ENCODE measurements around the gene ATAD2B. TPM values are rescaled to one million over a fixed set of nuclear protein-coding genes. Genes with fewer than 3 reads are reported as not detected.
"Not testable (repeated sequence)": the region's sequence is repeated elsewhere in the genome, so short reads cannot be mapped to it uniquely, and the experiment has no call there.

The ATAD2B gene
- total RNA-seq, 1 donor from 2014 or later, result 49.9 TPM

GRCh38 chr2:23788100-23788499 is 138.8 kb downstream of the ATAD2B start:
- DNase-seq, result no peak

GRCh38 chr2:23784971-23785370 is 142.0 kb downstream of the ATAD2B start:
- no peak for DNase-seq

DNA sequence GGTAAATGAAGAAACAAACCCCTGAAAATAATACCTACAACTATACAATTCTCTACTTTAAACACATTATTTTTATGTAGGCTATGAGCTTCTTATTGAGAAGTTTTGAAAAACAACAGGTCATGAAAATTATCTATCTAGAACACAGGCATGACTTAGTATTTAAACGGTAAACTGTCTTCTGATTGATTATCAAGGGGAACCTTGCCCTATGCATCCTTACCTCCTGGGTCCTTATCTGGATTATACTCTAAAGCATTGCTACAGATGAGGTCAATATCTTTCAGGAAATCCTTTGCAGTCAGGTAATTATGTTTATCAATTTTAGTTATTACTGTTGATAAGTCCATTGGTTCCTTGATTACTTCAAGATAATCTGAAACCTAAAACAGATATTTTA is 144.3 kb downstream of the ATAD2B start:
- DNase-seq, result no peak

- no peak for DNase-seq
Measured at GRCh38 chr2:23782126-23782525, 144.8 kb downstream of the ATAD2B start.

DNA sequence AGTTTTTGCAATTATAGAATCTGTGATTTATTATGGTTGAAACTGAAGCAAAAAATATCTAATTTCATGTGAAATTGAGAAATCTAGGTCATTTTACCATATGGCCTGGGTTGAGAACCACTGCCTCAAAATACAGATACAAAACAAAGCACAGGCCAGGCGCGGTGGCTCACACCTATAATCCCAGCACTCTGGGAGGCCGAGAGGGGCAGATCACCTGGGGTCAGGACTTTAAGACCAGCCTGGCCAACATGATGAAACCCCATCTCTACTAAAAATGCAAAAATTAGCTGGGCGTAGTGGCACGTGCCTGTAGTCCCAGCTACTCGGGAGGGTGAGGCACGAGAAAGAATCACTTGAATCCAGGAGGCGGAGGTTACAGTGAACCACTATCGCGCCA is 146.5 kb downstream of the ATAD2B start:
- DNase-seq, result not testable (repeated sequence)

DNA sequence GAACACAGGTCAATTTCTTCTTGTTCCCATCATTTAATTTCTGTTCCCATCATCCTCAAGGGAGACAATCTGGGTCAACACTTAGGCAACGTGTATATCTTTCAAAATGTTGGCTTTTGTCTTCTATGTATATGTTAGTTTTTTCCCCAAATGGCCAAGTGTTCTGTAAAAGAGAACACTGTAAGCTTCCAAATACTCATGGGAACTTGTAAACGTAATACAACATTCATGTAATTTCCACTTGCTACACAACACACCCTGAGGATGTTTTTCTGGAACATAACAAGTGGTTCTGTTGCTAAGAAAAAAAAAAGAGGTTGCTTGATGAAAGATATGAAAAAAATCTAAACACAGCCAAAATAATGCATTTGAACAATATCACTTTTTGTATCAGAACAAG is 149.1 kb downstream of the ATAD2B start:
- DNase-seq, result peak; percentile 30

DNA sequence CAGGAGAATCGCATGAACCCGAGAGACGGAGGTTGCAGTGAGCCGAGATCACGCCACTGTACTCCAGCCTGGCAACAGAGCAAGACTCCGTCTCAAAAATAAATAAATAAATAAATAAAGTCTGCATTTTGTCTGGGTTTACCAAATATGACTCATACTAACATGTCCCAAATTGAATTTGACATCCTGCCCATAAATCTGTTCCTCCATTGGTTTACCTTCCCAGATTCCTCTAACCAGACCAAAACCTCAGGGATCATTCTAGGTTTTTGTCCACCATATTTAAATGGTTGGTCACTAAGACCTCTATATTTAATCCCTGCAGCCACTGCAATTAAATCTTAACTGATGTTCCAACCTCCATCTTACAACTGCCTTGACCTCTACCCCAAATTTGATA is 150.9 kb downstream of the ATAD2B start:
- no peak for DNase-seq

GRCh38 chr2:23772684-23773083 is 154.2 kb downstream of the ATAD2B start:
- no peak for DNase-seq

GRCh38 chr2:23772056-23772455 is 154.9 kb downstream of the ATAD2B start:
- no peak for DNase-seq

DNA sequence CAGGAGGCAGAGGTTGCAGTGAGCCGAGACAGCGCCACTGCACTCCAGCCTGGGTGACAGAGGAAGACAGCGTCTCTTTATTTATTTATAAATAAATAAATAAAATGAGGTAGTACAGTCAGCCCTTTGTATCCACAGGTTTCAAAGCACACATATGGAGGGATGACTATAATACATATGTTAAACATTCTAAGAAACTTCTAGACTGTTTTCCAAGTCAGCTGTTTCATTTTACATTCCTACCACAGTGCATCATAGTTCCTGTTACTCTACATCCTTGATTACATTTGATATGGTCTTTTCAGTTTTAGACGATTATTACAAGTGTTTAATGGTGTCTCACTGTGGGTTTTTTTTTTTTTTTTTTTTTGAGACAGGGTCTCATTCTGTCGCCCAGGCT is 157.6 kb downstream of the ATAD2B start:
- no peak for DNase-seq

GRCh38 chr2:23767876-23768621 is 158.9 kb downstream of the ATAD2B start:
- DNase-seq, result no peak

DNA sequence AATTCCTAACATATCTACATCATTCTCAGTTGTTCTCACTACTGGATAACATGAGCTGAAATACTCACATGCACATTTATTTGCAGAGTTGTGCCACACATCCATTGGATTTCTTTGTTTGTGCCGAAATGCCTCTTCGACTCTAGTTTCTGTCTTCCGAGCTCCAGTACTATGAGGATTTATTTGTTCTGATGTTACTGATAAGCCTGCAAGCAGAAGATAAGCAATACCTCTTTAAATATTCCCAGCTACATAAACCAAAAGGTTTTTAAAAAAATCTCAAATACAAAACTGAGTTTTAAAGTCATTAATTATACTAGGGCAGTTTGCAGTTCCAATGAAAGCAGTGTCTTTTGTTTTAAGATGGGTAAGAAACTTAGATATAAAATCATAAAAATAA is 164.8 kb downstream of the ATAD2B start:
- DNase-seq, result no peak

DNA sequence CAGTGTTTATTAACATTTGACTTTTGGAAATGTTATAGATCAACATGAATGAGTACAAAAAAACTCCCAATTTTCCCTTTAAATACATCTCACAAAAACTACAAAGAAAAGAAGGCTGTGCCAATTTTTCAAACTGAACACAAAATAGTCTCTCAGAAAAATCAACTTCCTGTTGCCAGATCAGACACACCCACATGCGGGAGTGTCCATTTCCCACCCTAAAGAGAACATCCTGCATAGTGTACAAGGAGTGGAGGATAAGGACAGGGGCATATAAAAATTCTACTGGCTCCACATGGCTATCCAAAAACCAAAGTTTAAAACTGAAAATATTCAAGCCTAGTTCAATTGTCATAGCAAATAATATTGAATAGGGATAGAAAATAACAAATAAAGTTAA is 165.3 kb downstream of the ATAD2B start:
- DNase-seq, result no peak

DNA sequence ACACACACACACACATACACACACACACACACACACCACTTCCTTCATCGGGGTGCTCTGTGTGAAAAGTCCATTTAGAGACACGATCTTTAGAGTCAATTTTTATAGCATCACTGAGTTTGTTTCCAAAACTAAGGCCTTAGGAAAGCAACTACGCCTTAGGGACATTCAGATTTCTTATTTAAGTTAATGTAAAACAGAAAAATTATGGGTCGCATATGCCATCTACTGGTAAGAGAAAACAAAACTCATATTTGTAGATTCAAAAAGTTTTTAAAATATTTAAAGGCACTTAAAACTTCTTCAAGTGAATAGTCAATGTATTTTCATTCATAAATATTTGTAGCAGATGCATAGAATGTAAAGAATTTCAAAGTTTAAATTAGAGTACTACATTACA is 166.2 kb downstream of the ATAD2B start:
- peak; percentile 78 for DNase-seq

DNA sequence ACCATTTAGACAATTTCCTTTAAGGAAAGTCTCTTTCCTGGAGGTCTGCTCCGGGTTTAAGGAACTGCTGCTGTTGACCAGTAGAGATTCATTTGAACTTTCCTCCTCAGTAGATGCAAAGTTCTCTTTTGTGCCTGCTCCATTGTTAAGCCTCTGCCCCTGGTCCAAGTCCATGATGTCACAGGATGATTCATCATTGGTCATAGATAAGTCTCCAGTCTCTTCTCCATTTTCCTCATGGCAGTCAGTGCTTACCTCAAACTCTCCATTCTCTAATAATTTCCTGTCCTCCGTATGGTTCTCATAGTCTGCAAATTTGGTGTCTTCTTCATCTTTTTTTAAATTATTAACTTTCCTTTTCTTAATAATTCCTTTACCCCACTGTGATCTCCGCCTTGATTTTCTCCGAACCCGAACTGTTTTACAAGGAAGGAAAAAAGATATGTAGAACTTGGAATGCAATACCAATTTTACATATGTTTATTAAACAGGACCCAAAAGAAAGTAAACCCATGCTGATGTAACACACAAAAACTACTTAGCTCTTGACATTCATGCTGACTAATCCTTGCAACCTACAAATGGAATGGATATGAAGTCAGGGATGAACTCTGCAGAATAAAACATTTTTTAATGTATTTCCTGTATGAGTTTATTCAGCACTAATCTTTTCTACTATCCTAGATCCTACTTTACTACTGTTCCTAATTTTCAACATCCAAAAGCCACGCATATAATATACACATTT is 169.1 kb downstream of the ATAD2B start:
- no peak for DNase-seq

DNA sequence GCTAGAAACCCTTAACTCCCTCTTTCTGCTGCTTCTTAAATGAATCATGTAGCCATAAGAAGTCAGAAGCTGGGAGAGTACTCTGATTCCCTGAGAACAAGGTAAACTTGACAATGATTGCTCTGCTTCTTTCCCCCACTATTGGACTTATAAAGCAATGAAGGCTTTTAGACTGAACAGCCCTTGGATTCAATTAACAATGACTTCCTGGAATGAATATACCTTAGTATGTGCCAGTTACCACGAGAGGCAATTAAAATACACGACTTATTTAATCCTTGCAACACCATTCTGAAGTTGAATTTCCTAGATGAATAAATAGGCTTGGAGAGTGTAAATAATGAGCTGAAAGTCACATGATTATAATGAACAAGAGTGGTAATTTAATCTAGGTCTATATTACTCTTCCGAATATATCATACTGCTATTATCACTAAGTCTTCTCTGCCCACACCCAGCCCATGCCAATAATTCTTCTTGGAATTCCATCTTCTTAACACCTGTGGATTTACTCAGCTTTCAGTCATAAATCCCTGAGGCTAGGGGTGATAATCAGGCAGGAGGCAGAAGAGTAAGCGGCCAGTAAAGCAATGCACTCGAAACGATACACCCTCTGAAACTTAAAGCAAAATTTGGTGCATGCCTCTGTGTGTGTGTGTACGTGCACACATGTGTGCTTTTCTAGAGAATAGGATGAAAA is 170.2 kb downstream of the ATAD2B start:
- no peak for DNase-seq

- DNase-seq, result no peak
Measured at GRCh38 chr2:23754970-23755369, 172.0 kb downstream of the ATAD2B start.

DNA sequence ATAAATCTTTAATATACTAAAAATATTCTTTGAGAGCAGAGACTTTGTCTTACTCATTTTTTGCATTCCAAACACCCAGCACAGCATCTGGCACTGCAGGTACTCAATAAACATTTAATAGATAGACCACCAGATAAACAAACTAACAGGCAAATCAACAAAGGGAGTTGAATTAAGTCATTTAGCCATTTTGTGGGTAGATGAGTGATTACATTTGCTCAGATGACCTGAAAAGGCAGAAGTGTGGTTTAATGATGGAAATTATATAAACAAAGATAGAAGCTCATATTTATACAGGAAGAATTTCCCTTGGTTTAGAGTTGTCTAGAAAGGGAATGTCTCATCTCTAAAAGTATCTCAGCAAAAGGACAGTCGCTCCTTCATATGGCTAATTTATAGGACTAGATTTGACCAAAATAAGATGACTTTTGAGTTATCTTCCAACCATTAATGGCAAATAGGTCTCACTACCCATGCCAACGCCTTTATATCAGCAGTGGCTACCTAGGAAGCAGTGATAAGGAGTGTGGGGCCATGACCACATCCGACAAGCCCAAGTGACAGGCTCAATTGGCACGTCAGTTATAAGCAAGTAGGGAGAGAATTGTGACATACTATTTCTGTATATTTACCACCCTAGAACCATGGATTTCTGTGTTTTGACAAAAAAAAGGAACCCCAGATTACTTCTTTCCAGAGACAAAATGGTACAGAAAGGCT is 173.5 kb downstream of the ATAD2B start:
- DNase-seq, result no peak

- DNase-seq, result no peak
Measured at GRCh38 chr2:23751747-23752265, 175.1 kb downstream of the ATAD2B start.

DNA sequence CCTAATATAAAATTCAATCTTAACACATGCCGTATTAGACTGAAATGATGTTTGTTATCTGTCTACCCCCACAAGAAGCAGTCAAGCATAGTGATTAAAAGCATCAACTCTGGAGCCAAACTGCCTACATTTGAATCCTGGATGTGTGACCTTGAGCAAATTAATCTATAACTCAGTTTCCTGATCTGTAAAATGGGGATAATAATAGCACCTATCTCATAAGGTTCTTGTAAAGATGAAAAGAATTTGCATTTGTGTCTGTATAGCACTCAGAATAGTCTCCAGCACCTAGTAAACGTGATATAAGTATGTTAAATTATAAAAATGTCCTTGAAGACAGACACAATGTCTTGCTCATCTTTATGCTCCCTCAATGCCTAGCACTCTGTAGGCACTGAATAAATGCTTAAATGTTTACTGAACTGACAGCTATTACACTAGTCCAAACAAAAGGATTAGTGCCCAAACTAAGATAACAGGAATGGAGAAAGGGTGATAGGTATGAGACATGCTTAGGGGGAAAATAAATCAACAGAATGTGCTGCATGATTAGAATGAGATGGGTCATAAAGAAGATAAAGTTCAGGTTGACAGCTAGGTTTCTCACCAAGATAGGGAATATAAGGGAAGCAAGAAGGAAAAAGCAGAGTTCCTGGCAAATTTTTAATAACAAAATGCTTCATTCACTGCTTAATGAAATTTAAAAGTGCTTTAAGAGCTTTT is 180.6 kb downstream of the ATAD2B start:
- no peak for DNase-seq

- DNase-seq, result peak; percentile 95
Measured at GRCh38 chr2:23745726-23746105, 181.2 kb downstream of the ATAD2B start.
